ENCODE results near the gene IQSEC3.

- TF ChIP-seq CTCF (IDR thresholded peaks at IDR 0.05) (no peak), POLR2A (IDR thresholded peaks at IDR 0.05) (no peak)
Measured at GRCh38 chr12:131008-131407, 64.4 kb downstream of the IQSEC3 start.

Measured in body of pancreas (tissue), 4 donors.